B cell (primary cell): ENCODE results near the gene TNPO3. TPM values are rescaled to one million over a fixed set of nuclear protein-coding genes. Genes with fewer than 3 reads are reported as not detected.
A peak's percentile ranks its signal among the peaks of the same experiment; 100 is the strongest.

ENCODE experiments used
- ATAC-seq: fragments of 200-7000 bp; cut with Tn5 transposase; one replicate; pipeline ENCODE4 v1.10.0; 2021; ENCODE audit warnings: low read depth, mild to moderate bottlenecking, moderate number of reproducible peaks, moderate library complexity
- CTCF ChIA-PET: fragments of 350-600 bp; sonication (Branson Sonifier 250); formaldehyde crosslinking; loops from one replicate; lab custom pipeline; 2021; ENCODE audit warnings: antibody characterized with exemption, inconsistent platforms; lab: Charles Lee
- POLR2A ChIA-PET: fragments of 350-600 bp; sonication (Branson Sonifier 250); formaldehyde crosslinking; loops from one replicate; lab custom pipeline; 2021; ENCODE audit warnings: antibody characterized with exemption; lab: Charles Lee
- DNase-seq: peaks from one replicate; pipeline ENCODE4 v3.0.0; 2013
- H2AFZ ChIP-seq: 2 replicates; pipeline ENCODE4 v1.6.1; 2012; ENCODE audit warnings: mild to moderate bottlenecking, low read depth, low read length; ENCODE audit not compliant: insufficient read depth, poor library complexity, severe bottlenecking
- H3K27ac ChIP-seq, 2 donors: 1 replicate in 1 of 2; 2 replicates in 1 of 2; pipeline ENCODE4 v1.5.1; 2012 to 2013; ENCODE audit warnings: low read length in 2 of 2, mild to moderate bottlenecking in 2 of 2, moderate library complexity in 1 of 2
- H3K27me3 ChIP-seq, 4 experiments: fragments of 200-600 bp in 1 of 4; sonication (generic) in 1 of 4; replicated peaks in 1 of 4; 1 replicate in 2 of 4; 2 replicates in 2 of 4; pipeline versions ENCODE4 v1.6.1 to v1.7.0; 2013 to 2016; ENCODE audit warnings: low read length in 3 of 4, mild to moderate bottlenecking in 2 of 4, mixed read lengths in 1 of 4, moderate library complexity in 1 of 4; ENCODE audit not compliant: insufficient read depth in 4 of 4, control insufficient read depth in 3 of 4; ENCODE audit errors: control extremely low read depth in 1 of 4
- H3K36me3 ChIP-seq, 2 experiments: replicated peaks in 1 of 2; 1 replicate in 1 of 2; 2 replicates in 1 of 2; pipeline versions ENCODE4 v1.6.1 to v1.7.1; 2013; ENCODE audit warnings: low read length in 1 of 2; ENCODE audit not compliant: insufficient read depth in 2 of 2, control insufficient read depth in 1 of 2; ENCODE audit errors: control extremely low read depth in 1 of 2, extremely low read depth in 1 of 2
- H3K4me1 ChIP-seq, 2 donors: fragments of 200-600 bp in 1 of 2; sonication (generic) in 1 of 2; 1 replicate in 1 of 2; 2 replicates in 1 of 2; pipeline versions ENCODE4 v1.5.1 to v1.6.1; 2013 to 2017; ENCODE audit warnings: low read length in 2 of 2; ENCODE audit not compliant: control insufficient read depth in 2 of 2, insufficient read depth in 2 of 2
- H3K4me2 ChIP-seq: replicated peaks from 2 replicates; pipeline ENCODE3; 2012; ENCODE audit warnings: mild to moderate bottlenecking, low read depth, low read length; ENCODE audit not compliant: poor library complexity, severe bottlenecking
- H3K4me3 ChIP-seq, 5 experiments: fragments of 200-600 bp in 1 of 5; sonication (generic) in 1 of 5; 1 replicate in 3 of 5; 2 replicates in 2 of 5; pipeline versions ENCODE4 v1.5.1 to v1.7.0; 2011 to 2016; ENCODE audit warnings: low read length in 4 of 5, mild to moderate bottlenecking in 4 of 5, low read depth in 2 of 5, control low read depth in 1 of 5, moderate library complexity in 1 of 5; ENCODE audit not compliant: insufficient read depth in 1 of 5; ENCODE audit errors: control extremely low read depth in 1 of 5, extremely low read depth in 1 of 5
- H3K79me2 ChIP-seq: fragments of 200-600 bp; sonication (generic); one replicate; pipeline ENCODE4 v1.6.0; 2016; ENCODE audit warnings: low read length; ENCODE audit not compliant: control insufficient read depth, insufficient read depth
- H3K9ac ChIP-seq: fragments of 200-600 bp; sonication (generic); 2 replicates; pipeline ENCODE4 v1.6.1; 2017; ENCODE audit warnings: mild to moderate bottlenecking, low read length, moderate library complexity
- H3K9me3 ChIP-seq, 3 donors: one replicate each; pipeline versions ENCODE4 v1.6.1 to v1.7.1; 2013; ENCODE audit warnings: low read length in 2 of 3; ENCODE audit not compliant: control insufficient read depth in 2 of 3, insufficient read depth in 1 of 3; ENCODE audit errors: control extremely low read depth in 1 of 3
- H4K20me1 ChIP-seq: 2 replicates; pipeline ENCODE4 v1.6.0; 2012; ENCODE audit warnings: mild to moderate bottlenecking, low read length; ENCODE audit not compliant: insufficient read depth, control insufficient read depth, poor library complexity, severe bottlenecking
- H3K27ac Mint-ChIP-seq: one replicate; pipeline ENCODE4 v1.8.0; 2021; ENCODE audit warnings: mixed read lengths
- H3K27me3 Mint-ChIP-seq: one replicate; pipeline ENCODE4 v1.8.0; 2021; ENCODE audit warnings: mixed read lengths
- H3K4me1 Mint-ChIP-seq: one replicate; pipeline ENCODE4 v1.8.0; 2021; ENCODE audit warnings: mixed read lengths
- H3K4me3 Mint-ChIP-seq: one replicate; pipeline ENCODE4 v1.8.0; 2021; ENCODE audit warnings: mixed read lengths
- H3K9me3 Mint-ChIP-seq: one replicate; pipeline ENCODE4 v1.8.0; 2022; ENCODE audit warnings: mixed read lengths; ENCODE audit not compliant: insufficient read depth
- CTCF ChIP-seq: fragments of 200-600 bp; IDR thresholded peaks from one replicate; pipeline ENCODE4 v1.8.0; 2022; ENCODE audit warnings: antibody characterized with exemption, mild to moderate bottlenecking
- EZH2 ChIP-seq: IDR thresholded peaks from 2 replicates; pipeline ENCODE4 v1.6.1; 2012; ENCODE audit warnings: borderline replicate concordance, low read depth, mild to moderate bottlenecking, moderate library complexity, low read length; ENCODE audit not compliant: insufficient read depth, poor library complexity, severe bottlenecking
- WGBS: methylation state at CpG from one replicate; pipeline ENCODE4 v1.1.5; 2013; ENCODE audit warnings: missing lambda C conversion rate; ENCODE audit not compliant: insufficient coverage; 5-methylcytosine and 5-hydroxymethylcytosine counted together
- intact Hi-C: fragments of 100-400 bp; cut with micrococcal nuclease; formaldehyde crosslinking; loops from one replicate; pipeline ENCODE4 v1.10.0; 2022
- polyA plus RNA-seq: library from polyadenylated mRNA; depleted of rRNA; stranded (reverse); fragments of >200 nt; gene quantifications from 2 replicates; pipeline ENCODE4 v1.2.3, GENCODE V29; 2012
- total RNA-seq, 2 donors: library from RNA; stranded (reverse); fragments of 120-200 nt in 1 of 2; gene quantifications; 1 replicate in 1 of 2; 2 replicates in 1 of 2; pipeline versions ENCODE4 v1.2.3 to v1.2.4, GENCODE V29; 2013 to 2022

TNPO3 gene
- total and polyA plus RNA-seq, 2 donors (not counting 1 experiment from before 2014, with no cell fraction given) = 19.0 to 48.3 TPM

- Histone ChIP-seq H3K79me2 (no peaks in the 10 kb centered on the region), H4K20me1 (no peaks in the 10 kb centered on the region), H2AFZ (peak within 1 kb of the TSS; percentile 42), H3K27ac (no peak within 1 kb of the TSS), H3K4me1 (peaks cover 27 to 28% of the 10 kb centered on the region in 2 donors), H3K4me2 (peak within 1 kb of the TSS; percentile 54), H3K4me3 (no peak within 1 kb of the TSS), H3K9ac (no peak within 1 kb of the TSS), H3K36me3 (no peaks in the 10 kb centered on the region), H3K9me3 (no peaks in the 10 kb centered on the region), H3K27me3 (peaks cover 0 to 40% (median 17%) of the 10 kb centered on the region in 4 experiments)
- intact Hi-C loops = no loop called here
- H3K27me3 Mint-ChIP-seq = peaks cover 38% of the 10 kb centered on the region
- CTCF ChIA-PET = interaction anchor here (0.8 to 1.4 kb wide), 3 partner anchors 9 to 307 kb away, joined by 3 to 5 read pairs (median 3); no protein-coding TSS in a partner anchor
- H3K9me3 Mint-ChIP-seq = no peaks in the 10 kb centered on the region
- no peak within 1 kb of the TSS for H3K27ac Mint-ChIP-seq
- ATAC-seq = no peak
- 53% methylated on average over 30 of the region's 34 CpGs for WGBS
- POLR2A ChIA-PET = no interaction called here
- peaks cover 23% of the 10 kb centered on the region for H3K4me1 Mint-ChIP-seq
- DNase-seq = peak; percentile 18
- TF ChIP-seq CTCF (no peak), EZH2 (no peak)
- H3K4me3 Mint-ChIP-seq = peak within 1 kb of the TSS; percentile 32
Observed at GRCh38 chr7:128910569-128910945, 144.4 kb downstream of the TNPO3 start, which contains the start of gene KCP. Gene KCP, minus strand, starts transcription at chr7:128910709. Its CDS starts 33 bp downstream, at chr7:128910676.
